A549 treated with ZK216348 at 1 μM for 4 hours (cell line): ENCODE data around the gene SLIT1. TPM values are rescaled to one million over a fixed set of nuclear protein-coding genes. Genes with fewer than 3 reads are reported as not detected.

Source experiments
- total RNA-seq: library from RNA; stranded (reverse); fragments of 200-300 nt; extraction: Qiagen RNA extraction; gene quantifications from 5 replicates; pipeline ENCODE4 v1.2.3, GENCODE V29; 2022; ENCODE audit warnings: low read depth

Gene SLIT1
- 0.05 to 0.23 TPM (median 0.06 TPM) in 4 of 5 replicates, not detected in the other for total RNA-seq

DNA sequence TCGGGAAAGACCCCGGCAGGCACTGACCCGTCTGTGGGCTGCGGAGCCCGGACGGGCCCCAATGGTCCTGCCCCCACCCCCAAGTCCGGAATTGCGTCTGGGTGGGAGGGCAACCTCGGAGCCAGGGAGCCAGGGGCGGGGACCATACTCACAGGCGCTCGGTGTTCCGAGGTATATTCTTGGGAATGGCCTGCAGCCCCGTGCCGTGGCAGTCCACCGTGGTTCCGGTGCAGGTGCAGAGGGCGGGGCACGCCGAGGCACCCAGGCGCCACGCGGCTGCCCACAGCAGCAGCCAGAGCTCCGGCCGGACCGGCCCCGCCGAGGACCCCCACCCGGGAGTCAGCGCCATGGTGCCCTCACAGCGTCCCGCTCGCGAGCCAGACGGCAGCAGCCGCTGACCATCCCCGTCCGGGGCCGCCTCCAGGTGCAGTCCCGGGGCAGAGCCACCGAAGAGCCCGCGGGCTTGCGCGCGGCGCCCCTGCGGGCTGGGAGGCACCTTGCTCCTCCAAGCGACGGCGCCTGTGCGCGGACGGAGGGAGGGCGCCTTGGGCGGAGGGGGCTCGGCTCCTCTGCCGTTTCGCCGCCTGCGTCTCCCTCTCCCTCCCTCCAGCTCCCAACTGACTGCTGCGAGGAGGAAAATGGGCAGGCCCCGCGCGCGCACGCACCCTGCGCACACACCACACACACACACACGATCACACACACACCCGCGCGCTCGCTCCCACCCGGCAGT is at the start of gene SLIT1:
Gene SLIT1 (minus strand): TSS at position 634 of the 733 bp plus-strand sequence. CDS start 285 bp downstream, at position 349.

Other genes starting within 250 kb of the SLIT1 start
- 4.1 to 6.3 TPM (median 5.4 TPM) in 5 replicates for gene ARHGAP19, start 106.7 kb upstream of the SLIT1 start, total RNA-seq
- 0.74 to 2.5 TPM (median 1.8 TPM) in 5 replicates for gene FRAT1, start 133.3 kb upstream of the SLIT1 start, total RNA-seq
- 4.9 to 9.5 TPM (median 8.2 TPM) in 5 replicates for gene FRAT2, start 148.8 kb upstream of the SLIT1 start, total RNA-seq
- 48.1 to 71.9 TPM (median 56.6 TPM) in 5 replicates for gene RRP12, start 215.4 kb upstream of the SLIT1 start, total RNA-seq
- gene PGAM1, start 240.2 kb upstream of the SLIT1 start, total RNA-seq = 492 to 633 TPM (median 610 TPM) in 5 replicates